ENCODE measurements around the gene DLG4. TPM values are rescaled to one million over a fixed set of nuclear protein-coding genes. Genes with fewer than 3 reads are reported as not detected.

DLG4 gene
- 7.2 and 7.3 TPM in 2 replicates for total RNA-seq (2014; rRNA removed; shearing (Covaris generic))

- DNase-seq (ENCODE audit: low spot score) = peak; percentile 77
These were observed at the start of gene DLG4, which contains the start of gene ACADVL for GRCh38 chr17:7219812-7220592. DLG4 (minus strand) TSS chr17:7219836. ACADVL (plus strand) TSS chr17:7219938; CDS start chr17:7219985, 47 bp downstream.

GRCh38 chr17:7266784-7267183 lies 47.1 kb upstream of the DLG4 start:
- DNase-seq (ENCODE audit: low spot score) = no peak

- no peak for DNase-seq (ENCODE audit: low spot score)
These were observed 44.1 kb upstream of the DLG4 start for GRCh38 chr17:7263801-7264078.

- no peak for DNase-seq (ENCODE audit: low spot score)
These were observed 43.5 kb upstream of the DLG4 start for GRCh38 chr17:7262935-7263800.

GRCh38 chr17:7262192-7262934 lies 42.7 kb upstream of the DLG4 start, which contains the start of gene CLDN7:
CLDN7 (minus strand) TSS chr17:7262478; CDS start chr17:7262043, 435 bp downstream.
- no peak for DNase-seq (ENCODE audit: low spot score)

- no peak for DNase-seq (ENCODE audit: low spot score)
These were observed 41.9 kb upstream of the DLG4 start for GRCh38 chr17:7261379-7262191.

- no peak for DNase-seq (ENCODE audit: low spot score)
These were observed 41.2 kb upstream of the DLG4 start for GRCh38 chr17:7260651-7261378.

- DNase-seq (ENCODE audit: low spot score) = no peak
These were observed 40.5 kb upstream of the DLG4 start for GRCh38 chr17:7260151-7260550.

GRCh38 chr17:7259555-7259889 lies 39.9 kb upstream of the DLG4 start:
- DNase-seq (ENCODE audit: low spot score) = no peak

- DNase-seq (ENCODE audit: low spot score) = no peak
These were observed 39.3 kb upstream of the DLG4 start for GRCh38 chr17:7258731-7259554.

- no peak for DNase-seq (ENCODE audit: low spot score)
These were observed 37.3 kb upstream of the DLG4 start for GRCh38 chr17:7256766-7257456.

- DNase-seq (ENCODE audit: low spot score) = no peak
These were observed 34.9 kb upstream of the DLG4 start for GRCh38 chr17:7254511-7254910.

GRCh38 chr17:7253082-7253481 lies 33.4 kb upstream of the DLG4 start:
- no peak for DNase-seq (ENCODE audit: low spot score)

- peak; percentile 92 for DNase-seq (ENCODE audit: low spot score)
These were observed 32.8 kb upstream of the DLG4 start, which contains the start of gene ELP5 for GRCh38 chr17:7252176-7253043. ELP5 (plus strand) TSS chr17:7252215; CDS start chr17:7252551, 336 bp downstream.

- DNase-seq (ENCODE audit: low spot score) = peak; percentile 99
These were observed 32.1 kb upstream of the DLG4 start, which contains the start of gene CTDNEP1 for GRCh38 chr17:7251661-7252175. CTDNEP1 (minus strand) TSS chr17:7251734; CDS start chr17:7251296, 438 bp downstream.

- no peak for DNase-seq (ENCODE audit: low spot score)
These were observed 31.3 kb upstream of the DLG4 start for GRCh38 chr17:7250695-7251627.

- no peak for DNase-seq (ENCODE audit: low spot score)
These were observed 30.2 kb upstream of the DLG4 start for GRCh38 chr17:7249830-7250229.

Measured in A172 (cell line).